OCI-LY7 (cell line): ENCODE results near the gene PCDHB3. TPM values are rescaled to one million over a fixed set of nuclear protein-coding genes. Genes with fewer than 3 reads are reported as not detected.
"Not testable (repeated sequence)": the region's sequence is repeated elsewhere in the genome, so short reads cannot be mapped to it uniquely, and the experiment has no call there.

ENCODE experiments used
- BruUV-seq: library from RNA; stranded (reverse); fragments of 400-500 nt; replicated peaks from 2 replicates; lab custom pipeline; 2021; lab: Mats Ljungman, UMichigan
- CTCF ChIA-PET: fragments of 300-600 bp; sonication (Branson Sonifier 250); formaldehyde crosslinking; loops from one replicate; lab custom pipeline; 2022; ENCODE audit warnings: antibody characterized with exemption; ENCODE audit not compliant: unreplicated experiment; lab: Charles Lee
- POLR2A ChIA-PET: fragments of 300-600 bp; sonication (Branson Sonifier 250); formaldehyde crosslinking; loops from one replicate; lab custom pipeline; 2022; ENCODE audit warnings: antibody characterized with exemption; lab: Charles Lee
- DNase-seq: peaks from one replicate; pipeline ENCODE4 v3.0.0-alpha.2; 2015; ENCODE audit warnings: low spot score
- H2AFZ ChIP-seq: fragments of 200-600 bp; sonication (generic), shearing (Covaris generic); 2 replicates; pipeline ENCODE4 v1.6.1; 2014; ENCODE audit warnings: mild to moderate bottlenecking, antibody characterized with exemption, low read length, moderate library complexity
- H3K27ac ChIP-seq: fragments of 200-600 bp; sonication (generic); 2 replicates; pipeline ENCODE4 v1.5.1; 2014; ENCODE audit warnings: mixed run types, low read depth, mild to moderate bottlenecking, moderate library complexity, low read length, inconsistent platforms; ENCODE audit not compliant: poor library complexity, severe bottlenecking
- H3K36me3 ChIP-seq: fragments of 200-600 bp; sonication (generic); 2 replicates; pipeline ENCODE4 v1.6.1; 2014; ENCODE audit warnings: mild to moderate bottlenecking, antibody characterized with exemption, low read length, moderate library complexity, mixed read lengths; ENCODE audit not compliant: insufficient read depth
- H3K4me1 ChIP-seq: fragments of 200-600 bp; sonication (generic); 2 replicates; pipeline ENCODE4 v1.5.1; 2014; ENCODE audit warnings: mild to moderate bottlenecking, low read length; ENCODE audit not compliant: insufficient read depth, poor library complexity, severe bottlenecking
- H3K4me2 ChIP-seq: fragments of 200-600 bp; sonication (generic); 2 replicates; pipeline ENCODE4 v1.6.1; 2014; ENCODE audit warnings: mild to moderate bottlenecking, low read length
- H3K4me3 ChIP-seq: fragments of 200-600 bp; sonication (generic); 2 replicates; pipeline ENCODE4 v1.5.1; 2014; ENCODE audit warnings: mild to moderate bottlenecking, low read depth, low read length; ENCODE audit not compliant: poor library complexity, severe bottlenecking
- H3K79me2 ChIP-seq: fragments of 200-600 bp; sonication (generic); 2 replicates; pipeline ENCODE4 v1.6.1; 2016; ENCODE audit warnings: low read depth, mild to moderate bottlenecking, low read length, moderate library complexity, mixed read lengths; ENCODE audit not compliant: insufficient read depth
- H3K9me2 ChIP-seq: fragments of 200-600 bp; sonication (generic); 2 replicates; pipeline ENCODE4 v1.6.1; 2016; ENCODE audit warnings: mild to moderate bottlenecking, low read length, mixed read lengths; ENCODE audit not compliant: insufficient read depth
- H3K9me3 ChIP-seq: fragments of 200-600 bp; sonication (generic); 2 replicates; pipeline ENCODE4 v1.6.1; 2014; ENCODE audit warnings: mild to moderate bottlenecking, mixed run types, low read length, mixed read lengths
- H4K20me1 ChIP-seq: fragments of 200-600 bp; sonication (generic); 2 replicates; pipeline ENCODE4 v1.6.1; 2014; ENCODE audit warnings: mild to moderate bottlenecking, antibody characterized with exemption, low read length, moderate library complexity, mixed read lengths; ENCODE audit not compliant: insufficient read depth
- EZH2phosphoT487 ChIP-seq: fragments of 200-600 bp; sonication (generic); IDR thresholded peaks from 2 replicates; pipeline ENCODE4 v1.6.1; 2018; ENCODE audit warnings: low read depth, borderline replicate concordance, mild to moderate bottlenecking, mixed run types, antibody characterized with exemption, low read length, moderate library complexity, mixed read lengths
- intact Hi-C: fragments of 100-400 bp; cut with micrococcal nuclease; formaldehyde crosslinking; loops from one replicate; pipeline ENCODE4 v1.10.0; 2022; ENCODE audit not compliant: unreplicated experiment
- total RNA-seq, 2 experiments: library from RNA; depleted of rRNA in 1 of 2; stranded (reverse); fragments of >200 nt in 1 of 2; shearing (Covaris generic) in 1 of 2; gene quantifications; 2 replicates each; pipeline ENCODE4 v1.2.3, GENCODE V29; 2014 to 2022
- TF ChIP-seq, protein P1 (sequence below): fragments of 200-600 bp; sonication (generic); conservative IDR thresholded peaks from 2 replicates; pipeline ENCODE4 v1.5.1; 2014; ENCODE audit warnings: mild to moderate bottlenecking, antibody characterized with exemption, low read length, moderate library complexity, mixed read lengths

Gene PCDHB3
- total RNA-seq, 2 experiments from 2014 or later: not detected

DNA sequence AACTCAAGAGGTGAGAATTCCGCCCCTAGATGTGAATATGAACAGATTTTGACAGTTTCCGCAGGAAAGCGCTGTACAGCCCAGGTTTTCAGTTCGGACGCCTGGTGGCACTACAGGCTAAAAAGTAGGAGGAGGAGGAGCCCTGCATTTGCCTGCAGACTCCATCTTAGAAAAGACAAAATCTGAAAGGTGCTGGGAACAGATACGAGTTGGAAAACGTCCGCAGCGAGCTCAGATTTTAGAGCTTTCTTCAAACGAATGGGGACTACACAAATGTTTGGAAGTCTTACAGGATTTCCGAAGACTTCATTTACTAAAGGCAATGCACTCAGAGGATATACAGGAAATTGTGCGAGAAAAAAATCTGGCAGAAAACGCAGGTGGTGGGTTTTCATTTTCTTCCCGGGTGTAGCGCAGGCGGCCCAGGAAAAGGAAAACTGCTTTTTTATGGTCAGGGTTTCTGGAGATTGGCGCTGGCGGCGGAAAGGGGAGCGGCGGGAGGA is 15.7 kb upstream of the PCDHB3 start:
- BruUV-seq: no TSS peak
- no peaks in the 10 kb centered on the region for H3K9me3 ChIP-seq
- no peaks in the 10 kb centered on the region for H3K4me1 ChIP-seq
- intact Hi-C loops: no loop called here
- H3K4me2 ChIP-seq: no peak overlapping the region
- no peaks in the 10 kb centered on the region for H3K36me3 ChIP-seq
- H4K20me1 ChIP-seq: no peaks in the 10 kb centered on the region
- no peak for TF ChIP-seq EZH2phosphoT487
- TF ChIP-seq, protein P1, sequence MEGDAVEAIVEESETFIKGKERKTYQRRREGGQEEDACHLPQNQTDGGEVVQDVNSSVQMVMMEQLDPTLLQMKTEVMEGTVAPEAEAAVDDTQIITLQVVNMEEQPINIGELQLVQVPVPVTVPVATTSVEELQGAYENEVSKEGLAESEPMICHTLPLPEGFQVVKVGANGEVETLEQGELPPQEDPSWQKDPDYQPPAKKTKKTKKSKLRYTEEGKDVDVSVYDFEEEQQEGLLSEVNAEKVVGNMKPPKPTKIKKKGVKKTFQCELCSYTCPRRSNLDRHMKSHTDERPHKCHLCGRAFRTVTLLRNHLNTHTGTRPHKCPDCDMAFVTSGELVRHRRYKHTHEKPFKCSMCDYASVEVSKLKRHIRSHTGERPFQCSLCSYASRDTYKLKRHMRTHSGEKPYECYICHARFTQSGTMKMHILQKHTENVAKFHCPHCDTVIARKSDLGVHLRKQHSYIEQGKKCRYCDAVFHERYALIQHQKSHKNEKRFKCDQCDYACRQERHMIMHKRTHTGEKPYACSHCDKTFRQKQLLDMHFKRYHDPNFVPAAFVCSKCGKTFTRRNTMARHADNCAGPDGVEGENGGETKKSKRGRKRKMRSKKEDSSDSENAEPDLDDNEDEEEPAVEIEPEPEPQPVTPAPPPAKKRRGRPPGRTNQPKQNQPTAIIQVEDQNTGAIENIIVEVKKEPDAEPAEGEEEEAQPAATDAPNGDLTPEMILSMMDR: no peak
- CTCF ChIA-PET: no interaction called here
- DNase-seq: no peak
- no peaks in the 10 kb centered on the region for H3K79me2 ChIP-seq
- H2AFZ ChIP-seq: no peak overlapping the region
- H3K27ac ChIP-seq: no peak overlapping the region
- POLR2A ChIA-PET: no interaction called here
- no peaks in the 10 kb centered on the region for H3K9me2 ChIP-seq
- no peak overlapping the region for H3K4me3 ChIP-seq

- intact Hi-C loops: no loop called here
- Histone ChIP-seq H3K4me1 (no peaks in the 10 kb centered on the region), H2AFZ (no peak within 1 kb of the TSS), H3K4me3 (no peak within 1 kb of the TSS), H3K27ac (no peak within 1 kb of the TSS), H3K36me3 (no peaks in the 10 kb centered on the region), H4K20me1 (no peaks in the 10 kb centered on the region), H3K4me2 (no peak within 1 kb of the TSS), H3K79me2 (no peaks in the 10 kb centered on the region), H3K9me3 (no peaks in the 10 kb centered on the region), H3K9me2 (no peaks in the 10 kb centered on the region)
- TF ChIP-seq EZH2phosphoT487: no peak
- TF ChIP-seq, protein P1: 0 out of 2 replicates have a peak, but pooled peaks have one; percentile 23
- no peak for DNase-seq
- CTCF ChIA-PET: no interaction called here
- POLR2A ChIA-PET: no interaction called here
- no TSS peak for BruUV-seq
Measured at GRCh38 chr5:141094481-141095262, 5.6 kb upstream of the PCDHB3 start, which contains the start of gene PCDHB2. PCDHB2 (plus strand) TSS chr5:141094615; CDS start chr5:141094791, 176 bp downstream.

GRCh38 chr5:141095263-141095641 is 5.0 kb upstream of the PCDHB3 start:
- ChIA-PET CTCF (no interaction called here), POLR2A (no interaction called here)
- intact Hi-C loops: no loop called here
- no TSS peak for BruUV-seq
- TF ChIP-seq, protein P1: no peak
- no peak for TF ChIP-seq EZH2phosphoT487
- Histone ChIP-seq H3K4me3 (no peak overlapping the region), H2AFZ (no peak overlapping the region), H3K9me2 (no peaks in the 10 kb centered on the region), H4K20me1 (no peaks in the 10 kb centered on the region), H3K79me2 (no peaks in the 10 kb centered on the region), H3K9me3 (no peaks in the 10 kb centered on the region), H3K4me2 (no peak overlapping the region), H3K4me1 (no peaks in the 10 kb centered on the region), H3K27ac (no peak overlapping the region), H3K36me3 (no peaks in the 10 kb centered on the region)
- no peak for DNase-seq

DNA sequence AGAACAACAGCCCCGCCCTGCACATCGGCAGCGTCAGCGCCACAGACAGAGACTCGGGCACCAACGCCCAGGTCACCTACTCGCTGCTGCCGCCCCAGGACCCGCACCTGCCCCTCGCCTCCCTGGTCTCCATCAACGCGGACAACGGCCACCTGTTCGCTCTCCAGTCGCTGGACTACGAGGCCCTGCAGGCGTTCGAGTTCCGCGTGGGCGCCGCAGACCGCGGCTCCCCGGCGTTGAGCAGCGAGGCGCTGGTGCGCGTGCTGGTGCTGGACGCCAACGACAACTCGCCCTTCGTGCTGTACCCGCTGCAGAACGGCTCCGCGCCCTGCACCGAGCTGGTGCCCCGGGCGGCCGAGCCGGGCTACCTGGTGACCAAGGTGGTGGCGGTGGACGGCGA is 4.1 kb upstream of the PCDHB3 start:
- BruUV-seq, H3K4me2 ChIP-seq, H3K9me3 ChIP-seq, H3K4me1 ChIP-seq, H3K4me3 ChIP-seq, DNase-seq, H4K20me1 ChIP-seq, CTCF ChIA-PET, H3K36me3 ChIP-seq, H3K27ac ChIP-seq, H2AFZ ChIP-seq, intact Hi-C loops, H3K79me2 ChIP-seq, POLR2A ChIA-PET, H3K9me2 ChIP-seq: not testable (repeated sequence)
